GM23338 (cell line): ENCODE measurements around the gene SERTAD3. TPM values are rescaled to one million over a fixed set of nuclear protein-coding genes. Genes with fewer than 3 reads are reported as not detected.

Experiments
- ATAC-seq: fragments of 200-7000 bp; cut with Tn5 transposase; 3 replicates; pipeline ENCODE4 v1.9.1; 2020
- DNase-seq: peaks from one replicate; pipeline ENCODE4 v3.0.0-alpha.2; 2015; ENCODE audit warnings: low spot score
- H2AFZ ChIP-seq: fragments of 200-600 bp; sonication (generic); 2 replicates; pipeline ENCODE4 v1.8.0; 2016; ENCODE audit warnings: antibody characterized with exemption, mild to moderate bottlenecking, moderate library complexity
- H3F3A ChIP-seq: fragments of 200-600 bp; sonication (generic); replicated peaks from 2 replicates; pipeline ENCODE4 v1.8.0; 2017; ENCODE audit warnings: antibody characterized with exemption, mixed run types, low read depth
- H3K27ac ChIP-seq: fragments of 200-600 bp; sonication (generic); 2 replicates; pipeline ENCODE4 v1.6.1; 2016; ENCODE audit warnings: low read depth
- H3K27me3 ChIP-seq: fragments of 200-600 bp; sonication (generic); 2 replicates; pipeline ENCODE4 v1.8.0; 2016; ENCODE audit warnings: mild to moderate bottlenecking, mixed run types, moderate library complexity; ENCODE audit not compliant: insufficient read depth
- H3K36me3 ChIP-seq: fragments of 200-600 bp; sonication (generic); 2 replicates; pipeline ENCODE4 v1.8.0; 2016; ENCODE audit warnings: mild to moderate bottlenecking; ENCODE audit not compliant: insufficient read depth
- H3K4me1 ChIP-seq: fragments of 200-600 bp; sonication (generic); 2 replicates; pipeline ENCODE4 v1.8.0; 2016; ENCODE audit warnings: mild to moderate bottlenecking, moderate library complexity; ENCODE audit not compliant: insufficient read depth
- H3K4me2 ChIP-seq: fragments of 200-600 bp; sonication (generic); 2 replicates; pipeline ENCODE4 v1.7.1; 2017; ENCODE audit warnings: mixed run types
- H3K4me3 ChIP-seq: fragments of 200-600 bp; sonication (generic); 2 replicates; pipeline ENCODE4 v1.6.1; 2016; ENCODE audit warnings: mixed run types
- H3K79me2 ChIP-seq: fragments of 200-600 bp; sonication (generic); replicated peaks from 2 replicates; pipeline ENCODE4 v1.8.0; 2017; ENCODE audit warnings: mild to moderate bottlenecking; ENCODE audit not compliant: insufficient read depth
- H3K9me2 ChIP-seq: fragments of 200-600 bp; sonication (generic); 2 replicates; pipeline ENCODE4 v1.8.0; 2017; ENCODE audit not compliant: insufficient read depth
- H4K20me1 ChIP-seq: fragments of 200-600 bp; sonication (generic); replicated peaks from 2 replicates; pipeline ENCODE4 v1.8.0; 2017; ENCODE audit warnings: mild to moderate bottlenecking; ENCODE audit not compliant: insufficient read depth
- H3K27ac Mint-ChIP-seq: 2 replicates; pipeline ENCODE4 v1.8.0; 2020; ENCODE audit warnings: inconsistent platforms, mild to moderate bottlenecking, moderate library complexity, mixed read lengths
- H3K27me3 Mint-ChIP-seq: 3 replicates; pipeline ENCODE4 v1.8.0; 2022; ENCODE audit warnings: low read depth, mild to moderate bottlenecking, moderate library complexity, mixed read lengths, inconsistent platforms; ENCODE audit not compliant: insufficient read depth, poor library complexity
- H3K36me3 Mint-ChIP-seq: 3 replicates; pipeline ENCODE4 v1.8.0; 2021; ENCODE audit warnings: low read depth, mild to moderate bottlenecking, inconsistent platforms, moderate library complexity, mixed read lengths
- H3K4me1 Mint-ChIP-seq: 3 replicates; pipeline ENCODE4 v1.8.0; 2020; ENCODE audit warnings: mild to moderate bottlenecking, inconsistent platforms, mixed read lengths
- H3K4me3 Mint-ChIP-seq: 3 replicates; pipeline ENCODE4 v1.8.0; 2021; ENCODE audit warnings: moderate library complexity, mild to moderate bottlenecking, inconsistent platforms, mixed read lengths
- H3K9me3 Mint-ChIP-seq: 3 replicates; pipeline ENCODE4 v1.8.0; 2020; ENCODE audit warnings: moderate library complexity, mild to moderate bottlenecking, inconsistent platforms, mixed read lengths
- CREB1 ChIP-seq: fragments of 250-450 bp; sonication (Bioruptor Pico); IDR thresholded peaks from 2 replicates; pipeline ENCODE4 v1.5.0; 2020; ENCODE audit warnings: low read depth, mild to moderate bottlenecking, moderate library complexity
- CTCF ChIP-seq, 2 experiments: fragments of 200-600 bp in 1 of 2; sonication (generic) in 1 of 2; conservative IDR thresholded peaks; 2 replicates each; pipeline versions ENCODE4 v1.5.1 to v1.6.1; 2016 to 2017; ENCODE audit warnings: antibody characterized with exemption in 2 of 2, low read depth in 2 of 2, mild to moderate bottlenecking in 2 of 2, moderate library complexity in 1 of 2
- EZH2 ChIP-seq: fragments of 200-600 bp; sonication (generic); IDR thresholded peaks from one replicate; pipeline ENCODE4 v1.8.0; 2017; ENCODE audit warnings: antibody characterized with exemption, mild to moderate bottlenecking, low read depth; ENCODE audit not compliant: unreplicated experiment
- EZH2phosphoT487 ChIP-seq: fragments of 200-600 bp; sonication (generic); IDR thresholded peaks from one replicate; pipeline ENCODE4 v1.8.1; 2018; ENCODE audit warnings: antibody characterized with exemption; ENCODE audit not compliant: unreplicated experiment
- JUNB ChIP-seq: IDR thresholded peaks from one replicate; pipeline ENCODE4 v1.6.1; 2016; ENCODE audit warnings: antibody characterized with exemption; ENCODE audit not compliant: unreplicated experiment
- NANOG ChIP-seq: IDR thresholded peaks from 2 replicates; pipeline ENCODE4 v1.6.1; 2016; ENCODE audit warnings: antibody characterized with exemption, borderline replicate concordance
- POLR2AphosphoS5 ChIP-seq: IDR thresholded peaks from 2 replicates; pipeline ENCODE4 v1.6.1; 2016; ENCODE audit warnings: antibody characterized with exemption, low read depth
- REST ChIP-seq: IDR thresholded peaks from one replicate; pipeline ENCODE4 v1.6.1; 2018; ENCODE audit warnings: antibody characterized with exemption; ENCODE audit not compliant: unreplicated experiment
- STAT1 ChIP-seq: IDR thresholded peaks from one replicate; pipeline ENCODE4 v1.6.1; 2016; ENCODE audit warnings: antibody characterized with exemption; ENCODE audit not compliant: unreplicated experiment
- ZNF114 ChIP-seq: fragments of 250-450 bp; sonication (Bioruptor Pico); IDR thresholded peaks from 2 replicates; pipeline ENCODE4 v1.5.0; 2020; ENCODE audit warnings: mild to moderate bottlenecking, moderate library complexity
- ZNF331 ChIP-seq: fragments of 250-450 bp; sonication (Bioruptor Pico); IDR thresholded peaks from 2 replicates; pipeline ENCODE4 v1.5.0; 2020; ENCODE audit warnings: low read depth, mild to moderate bottlenecking, moderate library complexity
- polyA plus RNA-seq: library from polyadenylated mRNA; unstranded; fragments of >200 nt; fragmentation: Nextera tagmentation; extraction: Ambion mirVana; gene quantifications from 2 replicates; pipeline ENCODE4 v1.2.1, GENCODE V29; 2016
- total RNA-seq: library from RNA; depleted of rRNA; stranded (reverse); fragments of >200 nt; shearing (Covaris generic); gene quantifications from 2 replicates; pipeline ENCODE4 v1.2.3, GENCODE V29; 2014
- TF ChIP-seq, protein P1 (sequence below): IDR thresholded peaks from 2 replicates; pipeline ENCODE4 v1.6.1; 2016; ENCODE audit warnings: antibody characterized with exemption
- TF ChIP-seq, protein P2 (sequence below): fragments of 250-450 bp; sonication (Bioruptor Pico); IDR thresholded peaks from 2 replicates; pipeline ENCODE4 v1.5.0; 2020; ENCODE audit warnings: mild to moderate bottlenecking, moderate library complexity

Gene SERTAD3
- total and polyA plus RNA-seq, 2 experiments from 2014 or later = 15.4 to 24.1 TPM

GRCh38 chr19:40457048-40457447 is 12.9 kb upstream of the SERTAD3 start:
- no peaks in the 10 kb centered on the region for H3K79me2 ChIP-seq
- no peak overlapping the region for H3K4me3 ChIP-seq
- H3K27me3 ChIP-seq = no peaks in the 10 kb centered on the region
- TF ChIP-seq EZH2 = no peak
- TF ChIP-seq ZNF331 (CRISPR knock-in tag) = no peak
- TF ChIP-seq ZNF114 (CRISPR knock-in tag) = no peak
- no peak for TF ChIP-seq STAT1
- TF ChIP-seq POLR2AphosphoS5 = no peak
- no peak for TF ChIP-seq CTCF (conservative IDR thresholded peaks at IDR 0.05; ENCODE audit: low read depth in 2 of 2)
- TF ChIP-seq CREB1 (CRISPR knock-in tag) = no peak
- TF ChIP-seq EZH2phosphoT487 = no peak
- TF ChIP-seq REST = no peak
- TF ChIP-seq NANOG = no peak
- TF ChIP-seq, protein P1, sequence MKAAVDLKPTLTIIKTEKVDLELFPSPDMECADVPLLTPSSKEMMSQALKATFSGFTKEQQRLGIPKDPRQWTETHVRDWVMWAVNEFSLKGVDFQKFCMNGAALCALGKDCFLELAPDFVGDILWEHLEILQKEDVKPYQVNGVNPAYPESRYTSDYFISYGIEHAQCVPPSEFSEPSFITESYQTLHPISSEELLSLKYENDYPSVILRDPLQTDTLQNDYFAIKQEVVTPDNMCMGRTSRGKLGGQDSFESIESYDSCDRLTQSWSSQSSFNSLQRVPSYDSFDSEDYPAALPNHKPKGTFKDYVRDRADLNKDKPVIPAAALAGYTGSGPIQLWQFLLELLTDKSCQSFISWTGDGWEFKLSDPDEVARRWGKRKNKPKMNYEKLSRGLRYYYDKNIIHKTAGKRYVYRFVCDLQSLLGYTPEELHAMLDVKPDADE = no peak
- TF ChIP-seq, protein P2, sequence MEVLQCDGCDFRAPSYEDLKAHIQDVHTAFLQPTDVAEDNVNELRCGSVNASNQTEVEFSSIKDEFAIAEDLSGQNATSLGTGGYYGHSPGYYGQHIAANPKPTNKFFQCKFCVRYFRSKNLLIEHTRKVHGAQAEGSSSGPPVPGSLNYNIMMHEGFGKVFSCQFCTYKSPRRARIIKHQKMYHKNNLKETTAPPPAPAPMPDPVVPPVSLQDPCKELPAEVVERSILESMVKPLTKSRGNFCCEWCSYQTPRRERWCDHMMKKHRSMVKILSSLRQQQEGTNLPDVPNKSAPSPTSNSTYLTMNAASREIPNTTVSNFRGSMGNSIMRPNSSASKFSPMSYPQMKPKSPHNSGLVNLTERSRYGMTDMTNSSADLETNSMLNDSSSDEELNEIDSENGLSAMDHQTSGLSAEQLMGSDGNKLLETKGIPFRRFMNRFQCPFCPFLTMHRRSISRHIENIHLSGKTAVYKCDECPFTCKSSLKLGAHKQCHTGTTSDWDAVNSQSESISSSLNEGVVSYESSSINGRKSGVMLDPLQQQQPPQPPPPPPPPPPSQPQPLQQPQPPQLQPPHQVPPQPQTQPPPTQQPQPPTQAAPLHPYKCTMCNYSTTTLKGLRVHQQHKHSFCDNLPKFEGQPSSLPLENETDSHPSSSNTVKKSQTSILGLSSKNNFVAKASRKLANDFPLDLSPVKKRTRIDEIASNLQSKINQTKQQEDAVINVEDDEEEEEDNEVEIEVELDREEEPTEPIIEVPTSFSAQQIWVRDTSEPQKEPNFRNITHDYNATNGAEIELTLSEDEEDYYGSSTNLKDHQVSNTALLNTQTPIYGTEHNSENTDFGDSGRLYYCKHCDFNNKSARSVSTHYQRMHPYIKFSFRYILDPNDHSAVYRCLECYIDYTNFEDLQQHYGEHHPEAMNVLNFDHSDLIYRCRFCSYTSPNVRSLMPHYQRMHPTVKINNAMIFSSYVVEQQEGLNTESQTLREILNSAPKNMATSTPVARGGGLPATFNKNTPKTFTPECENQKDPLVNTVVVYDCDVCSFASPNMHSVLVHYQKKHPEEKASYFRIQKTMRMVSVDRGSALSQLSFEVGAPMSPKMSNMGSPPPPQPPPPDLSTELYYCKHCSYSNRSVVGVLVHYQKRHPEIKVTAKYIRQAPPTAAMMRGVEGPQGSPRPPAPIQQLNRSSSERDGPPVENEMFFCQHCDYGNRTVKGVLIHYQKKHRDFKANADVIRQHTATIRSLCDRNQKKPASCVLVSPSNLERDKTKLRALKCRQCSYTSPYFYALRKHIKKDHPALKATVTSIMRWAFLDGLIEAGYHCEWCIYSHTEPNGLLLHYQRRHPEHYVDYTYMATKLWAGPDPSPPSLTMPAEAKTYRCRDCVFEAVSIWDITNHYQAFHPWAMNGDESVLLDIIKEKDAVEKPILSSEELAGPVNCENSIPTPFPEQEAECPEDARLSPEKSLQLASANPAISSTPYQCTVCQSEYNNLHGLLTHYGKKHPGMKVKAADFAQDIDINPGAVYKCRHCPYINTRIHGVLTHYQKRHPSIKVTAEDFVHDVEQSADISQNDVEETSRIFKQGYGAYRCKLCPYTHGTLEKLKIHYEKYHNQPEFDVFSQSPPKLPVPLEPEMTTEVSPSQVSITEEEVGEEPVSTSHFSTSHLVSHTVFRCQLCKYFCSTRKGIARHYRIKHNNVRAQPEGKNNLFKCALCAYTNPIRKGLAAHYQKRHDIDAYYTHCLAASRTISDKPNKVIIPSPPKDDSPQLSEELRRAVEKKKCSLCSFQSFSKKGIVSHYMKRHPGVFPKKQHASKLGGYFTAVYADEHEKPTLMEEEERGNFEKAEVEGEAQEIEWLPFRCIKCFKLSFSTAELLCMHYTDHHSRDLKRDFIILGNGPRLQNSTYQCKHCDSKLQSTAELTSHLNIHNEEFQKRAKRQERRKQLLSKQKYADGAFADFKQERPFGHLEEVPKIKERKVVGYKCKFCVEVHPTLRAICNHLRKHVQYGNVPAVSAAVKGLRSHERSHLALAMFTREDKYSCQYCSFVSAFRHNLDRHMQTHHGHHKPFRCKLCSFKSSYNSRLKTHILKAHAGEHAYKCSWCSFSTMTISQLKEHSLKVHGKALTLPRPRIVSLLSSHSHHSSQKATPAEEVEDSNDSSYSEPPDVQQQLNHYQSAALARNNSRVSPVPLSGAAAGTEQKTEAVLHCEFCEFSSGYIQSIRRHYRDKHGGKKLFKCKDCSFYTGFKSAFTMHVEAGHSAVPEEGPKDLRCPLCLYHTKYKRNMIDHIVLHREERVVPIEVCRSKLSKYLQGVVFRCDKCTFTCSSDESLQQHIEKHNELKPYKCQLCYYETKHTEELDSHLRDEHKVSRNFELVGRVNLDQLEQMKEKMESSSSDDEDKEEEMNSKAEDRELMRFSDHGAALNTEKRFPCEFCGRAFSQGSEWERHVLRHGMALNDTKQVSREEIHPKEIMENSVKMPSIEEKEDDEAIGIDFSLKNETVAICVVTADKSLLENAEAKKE (CRISPR knock-in tag) = no peak
- no peak for TF ChIP-seq JUNB
- H3K27me3 Mint-ChIP-seq = peaks cover 11% of the 10 kb centered on the region
- H3K36me3 ChIP-seq = no peaks in the 10 kb centered on the region
- H2AFZ ChIP-seq = no peak overlapping the region
- H3K4me2 ChIP-seq = no peak overlapping the region
- H3K27ac ChIP-seq = no peak overlapping the region
- H3K9me2 ChIP-seq = no peaks in the 10 kb centered on the region
- H3K4me3 Mint-ChIP-seq = no peak overlapping the region
- no peak for DNase-seq
- no peaks in the 10 kb centered on the region for H3F3A ChIP-seq
- H3K36me3 Mint-ChIP-seq = no peaks in the 10 kb centered on the region
- no peaks in the 10 kb centered on the region; the same call in 1 of the 2 replicates for H3K4me1 ChIP-seq
- no peaks in the 10 kb centered on the region for H3K9me3 Mint-ChIP-seq
- ATAC-seq = no peak
- H3K4me1 Mint-ChIP-seq = peaks cover 3% of the 10 kb centered on the region; the same call in 2 of the 3 replicates
- no peaks in the 10 kb centered on the region for H4K20me1 ChIP-seq
- no peak overlapping the region for H3K27ac Mint-ChIP-seq
